Heart left ventricle (tissue), 16 donors: Measurements from ENCODE around the gene ZFP36L1. TPM values are rescaled to one million over a fixed set of nuclear protein-coding genes. Genes with fewer than 3 reads are reported as not detected.
A peak's percentile ranks its signal among the peaks of the same experiment; 100 is the strongest.

Source experiments
- ATAC-seq, 4 donors: fragments of 200-7000 bp; cut with Tn5 transposase; one replicate each; pipeline ENCODE4 v1.9.1; 2020 to 2022; ENCODE audit warnings: moderate library complexity in 4 of 4, mild to moderate bottlenecking in 3 of 4, moderate number of reproducible peaks in 1 of 4
- DNase-seq, 5 donors: peaks; one replicate each; pipeline ENCODE4 v3.0.0-alpha.2; 2020
- H3K27ac ChIP-seq, 12 donors: fragments of 200-600 bp; sonication (generic) in 4 of 12; one replicate each; pipeline versions ENCODE4 v1.5.0 to v1.8.0; 2016 to 2022; ENCODE audit warnings: mild to moderate bottlenecking in 2 of 12
- H3K27me3 ChIP-seq, 9 donors: fragments of 200-600 bp; sonication (generic) in 2 of 9; one replicate each; pipeline versions ENCODE4 v1.5.1 to v1.8.0; 2016 to 2022; ENCODE audit warnings: mild to moderate bottlenecking in 3 of 9
- H3K36me3 ChIP-seq, 9 donors: fragments of 200-600 bp; sonication (generic) in 2 of 9; one replicate each; pipeline versions ENCODE4 v1.5.0 to v1.8.0; 2018 to 2022; ENCODE audit warnings: mild to moderate bottlenecking in 2 of 9
- H3K4me1 ChIP-seq, 12 donors: fragments of 200-600 bp; sonication (generic) in 4 of 12; one replicate each; pipeline versions ENCODE4 v1.5.0 to v1.8.0; 2016 to 2022; ENCODE audit warnings: mild to moderate bottlenecking in 3 of 12
- H3K4me3 ChIP-seq, 12 donors: fragments of 200-600 bp; sonication (generic) in 4 of 12; one replicate each; pipeline versions ENCODE4 v1.5.0 to v1.8.0; 2017 to 2022; ENCODE audit warnings: mild to moderate bottlenecking in 9 of 12, moderate library complexity in 4 of 12
- H3K9me3 ChIP-seq, 12 donors: fragments of 200-600 bp; sonication (generic) in 4 of 12; one replicate each; pipeline versions ENCODE4 v1.5.0 to v1.8.0; 2016 to 2022; ENCODE audit warnings: mild to moderate bottlenecking in 1 of 12
- POLR2A ChIP-seq, 2 donors: fragments of 450-650 bp; IDR thresholded peaks; one replicate each; pipeline ENCODE4 v1.6.1; 2017; ENCODE audit warnings: antibody characterized with exemption in 2 of 2, mild to moderate bottlenecking in 2 of 2, moderate library complexity in 2 of 2
- WGBS, 4 donors: extraction: QIAGEN DNeasy Blood & Tissue Kit in 2 of 4; methylation state at CpG; one replicate each; pipeline versions ENCODE4 v1.1.5 to v1.1.7; 2013 to 2018; 5-methylcytosine and 5-hydroxymethylcytosine counted together
- intact Hi-C, 10 donors: fragments of 100-400 bp; cut with DNase I; formaldehyde crosslinking; loops; one replicate each; pipeline versions ENCODE4 v1.11.1 to v1.14.2; 2022
- long read RNA-seq, 3 donors: library from polyadenylated mRNA; unstranded; transcript quantifications; one replicate each; pipeline ENCODE4 v2.0.0, GENCODE V29; 2020 to 2021
- polyA plus RNA-seq, 2 donors: library from polyadenylated mRNA; stranded (reverse); fragments of 200-250 nt; gene quantifications; one replicate each; pipeline ENCODE4 v1.2.3, GENCODE V29; 2013
- total RNA-seq, 9 donors: library from RNA; depleted of rRNA in 2 of 9; stranded (reverse); fragments of >200 nt in 2 of 9; fragmentation: NEBNext Ultra II Directional in 3 of 9; extraction: Animal tissue kit (Norgen Biotek cat#: 25700) in 3 of 9; gene quantifications; one replicate each; pipeline versions ENCODE4 v1.1.0 to v1.2.4, GENCODE V29; 2016 to 2023
- TF ChIP-seq, protein P1 (sequence below), 12 donors: fragments of 200-600 bp; sonication (generic) in 4 of 12; IDR thresholded peaks; one replicate each; pipeline versions ENCODE4 v1.5.0 to v1.8.0; 2018 to 2022; ENCODE audit warnings: antibody characterized with exemption in 12 of 12, mild to moderate bottlenecking in 5 of 12
- donor health status: ischemic (EF 13 %, LVEDD 7.1; RV severe dilation, severe dysfunction).
- donor health status: healthy with polysubstance abuse.
- donor health status: DM: no; HTN: yes; CAD: no.
- donor health status: DM: no; HTN: no; CAD: no.
- donor health status: ischemic (EF 25% LVEDD 6.9; RV normal size, moderate dysfunction).
- donor health status: ischemic (EF 25% LVEDD 5.7; RV mildly dilated, moderate dysfunction).
- donor health status: healthy.
- donor health status: DM: yes; HTN: yes; CAD: no.
- donor health status: ischemic (EF 35%, LVEDD 5.7; RV mildly dilated, moderate dysfunction).
- donor health status: nonischemic (EF 11% LVEDD 7.7; RV severe dilation, severe dysfunction).
- donor health status: DM: yes; HTN: yes; CAD: no.
- donor health status: PGD.
- donor health status: ischemic (EF 29% LVEDD 5.4; RV normal size, mild dysfunction).
- donor health status: nonischemic (EF 23%, LVEDD 6.1; RV moderate dilation, normal function).

Gene ZFP36L1, protein sequence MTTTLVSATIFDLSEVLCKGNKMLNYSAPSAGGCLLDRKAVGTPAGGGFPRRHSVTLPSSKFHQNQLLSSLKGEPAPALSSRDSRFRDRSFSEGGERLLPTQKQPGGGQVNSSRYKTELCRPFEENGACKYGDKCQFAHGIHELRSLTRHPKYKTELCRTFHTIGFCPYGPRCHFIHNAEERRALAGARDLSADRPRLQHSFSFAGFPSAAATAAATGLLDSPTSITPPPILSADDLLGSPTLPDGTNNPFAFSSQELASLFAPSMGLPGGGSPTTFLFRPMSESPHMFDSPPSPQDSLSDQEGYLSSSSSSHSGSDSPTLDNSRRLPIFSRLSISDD
- total RNA-seq (100 to 1,000 TPM in 3 of 9 donors, 10 to 100 TPM in 6; 47.8 to 183 (median 68.9) TPM), polyA plus RNA-seq (10 to 100 TPM; 21.2 to 84.5 TPM)
- long read RNA-seq, donor 1, partial matches to known transcripts, result 0 of 10 reads
- long read RNA-seq, donor 1, other reads (novel, unspliced or antisense), result 10 of 10 reads
- long read RNA-seq, donor 2, partial matches to known transcripts, result 0 of 4 reads
- long read RNA-seq, donor 2, other reads (novel, unspliced or antisense), result 3 of 4 reads
- long read RNA-seq, donor 3, transcript ZFP36L1-202 (2 exons, 3,190 nt), result major isoform, 5 of 13 reads
- long read RNA-seq, donor 3, partial matches to known transcripts, result 0 of 13 reads
- long read RNA-seq, donor 3, other reads (novel, unspliced or antisense), result 8 of 13 reads

DNA sequence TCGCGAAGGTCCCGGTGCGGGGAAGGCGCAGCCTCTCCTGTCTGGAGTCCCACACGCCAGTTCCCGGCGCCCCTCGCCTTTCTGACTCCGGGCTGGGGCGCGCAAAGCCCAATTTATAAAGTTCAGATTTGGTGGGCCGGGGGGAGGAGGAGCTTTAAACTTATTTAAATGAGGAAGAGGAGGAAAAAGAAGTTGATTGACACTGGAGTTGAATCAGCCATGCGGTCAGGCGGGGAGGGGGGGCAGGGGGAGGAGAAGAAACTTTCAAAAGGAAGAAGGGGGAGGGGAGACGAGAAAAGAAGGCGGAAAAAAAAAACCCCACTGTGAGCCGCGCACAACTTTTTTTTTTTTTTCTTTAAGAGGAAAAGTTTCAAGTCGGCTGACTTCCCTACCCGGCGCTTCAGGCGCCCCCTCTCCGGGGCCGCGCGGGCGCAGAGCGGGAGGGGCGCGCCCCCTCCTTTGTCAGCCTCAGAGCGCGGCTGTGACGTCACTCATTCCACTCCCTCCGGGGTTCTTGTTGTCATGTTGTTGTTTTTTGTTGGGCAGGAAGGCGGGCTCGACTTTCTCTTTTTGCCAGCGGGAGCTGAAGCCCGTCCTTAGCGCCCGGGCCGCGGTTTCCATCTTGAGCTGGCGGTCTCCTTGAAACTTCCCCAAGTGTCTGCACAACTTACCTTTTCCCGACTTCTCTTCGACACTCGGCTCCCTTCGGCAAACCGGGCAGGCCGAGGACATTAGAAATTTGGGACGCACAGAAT lies at the start of gene ZFP36L1:
Gene ZFP36L1, minus strand, starts transcription at position 89 of the 755 bp plus-strand sequence. CDS start 129 bp downstream, outside the sequence.
- DNase-seq (peak; percentile 95 to 97 (median 96)), ATAC-seq (peak; percentile 63 to 78 (median 66))
- H3K9me3 ChIP-seq, result no peaks in the 10 kb centered on the region
- peaks cover 0 to 33% (median 18%) of the 10 kb centered on the region in 12 donors for H3K4me1 ChIP-seq
- intact Hi-C loops, result loop anchor here in 9 of 10 donors (2.0 to 10.0 kb wide), 9 partner anchors 111 to 546 kb away; no protein-coding TSS in a partner anchor
- WGBS, 4 donors, result 0 to 1% (median 1%) methylated on average over 51 of the region's 51 CpGs
- H3K36me3 ChIP-seq, result peaks cover 0 to 38% (median 21%) of the 10 kb centered on the region in 9 donors
- H3K27me3 ChIP-seq, result no peaks in the 10 kb centered on the region
- TF ChIP-seq, protein P1, sequence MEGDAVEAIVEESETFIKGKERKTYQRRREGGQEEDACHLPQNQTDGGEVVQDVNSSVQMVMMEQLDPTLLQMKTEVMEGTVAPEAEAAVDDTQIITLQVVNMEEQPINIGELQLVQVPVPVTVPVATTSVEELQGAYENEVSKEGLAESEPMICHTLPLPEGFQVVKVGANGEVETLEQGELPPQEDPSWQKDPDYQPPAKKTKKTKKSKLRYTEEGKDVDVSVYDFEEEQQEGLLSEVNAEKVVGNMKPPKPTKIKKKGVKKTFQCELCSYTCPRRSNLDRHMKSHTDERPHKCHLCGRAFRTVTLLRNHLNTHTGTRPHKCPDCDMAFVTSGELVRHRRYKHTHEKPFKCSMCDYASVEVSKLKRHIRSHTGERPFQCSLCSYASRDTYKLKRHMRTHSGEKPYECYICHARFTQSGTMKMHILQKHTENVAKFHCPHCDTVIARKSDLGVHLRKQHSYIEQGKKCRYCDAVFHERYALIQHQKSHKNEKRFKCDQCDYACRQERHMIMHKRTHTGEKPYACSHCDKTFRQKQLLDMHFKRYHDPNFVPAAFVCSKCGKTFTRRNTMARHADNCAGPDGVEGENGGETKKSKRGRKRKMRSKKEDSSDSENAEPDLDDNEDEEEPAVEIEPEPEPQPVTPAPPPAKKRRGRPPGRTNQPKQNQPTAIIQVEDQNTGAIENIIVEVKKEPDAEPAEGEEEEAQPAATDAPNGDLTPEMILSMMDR (IDR thresholded peaks at IDR 0.05), result peak in 1 of 12 donors; percentile 16
- TF ChIP-seq POLR2A (IDR thresholded peaks at IDR 0.05), result peak; percentile 91 to 100
- peak within 1 kb of the TSS; percentile 98 to 100 (median 99) for H3K27ac ChIP-seq
- H3K4me3 ChIP-seq, result peak within 1 kb of the TSS; percentile 60 to 94 (median 84)

DNA sequence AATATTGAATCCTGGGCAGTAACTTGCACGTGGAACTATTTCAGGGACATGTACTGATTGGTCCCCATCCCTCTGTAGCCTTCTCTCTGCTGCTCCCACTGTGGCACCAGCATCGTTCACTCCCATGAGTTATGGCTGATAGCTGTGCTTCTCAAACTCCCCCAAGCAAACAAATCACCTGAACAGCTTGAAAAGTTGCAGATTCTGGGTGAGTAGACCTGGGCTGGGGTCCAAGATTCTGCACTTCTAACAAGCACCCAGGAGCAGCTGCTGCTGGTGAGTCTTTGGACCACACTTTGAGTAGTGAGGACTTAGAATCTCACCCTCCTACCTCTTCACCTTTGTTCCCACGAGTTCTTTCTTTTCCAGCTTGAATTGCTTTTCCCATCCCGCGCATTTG lies 49.4 kb upstream of the ZFP36L1 start:
- H3K4me1 ChIP-seq, result peaks cover 0 to 13% (median 5%) of the 10 kb centered on the region in 12 donors
- intact Hi-C loops, result loop anchor here in 5 of 10 donors (5.0 to 10.0 kb wide), 5 partner anchors 900 to 1007 kb away; no protein-coding TSS in a partner anchor
- H3K9me3 ChIP-seq, result peaks cover 0 to 8% (median 0%) of the 10 kb centered on the region in 12 donors
- TF ChIP-seq, protein P1 (IDR thresholded peaks at IDR 0.05), result no peak
- TF ChIP-seq POLR2A (IDR thresholded peaks at IDR 0.05), result no peak
- DNase-seq (no peak), ATAC-seq (no peak)
- no peak overlapping the region for H3K4me3 ChIP-seq
- H3K36me3 ChIP-seq, result no peaks in the 10 kb centered on the region
- WGBS, 4 donors, result 82 to 94% (median 89%) methylated on average over 5 of the region's 5 CpGs
- peak overlapping the region in 1 of 12 donors; percentile 74 for H3K27ac ChIP-seq
- H3K27me3 ChIP-seq, result no peaks in the 10 kb centered on the region

DNA sequence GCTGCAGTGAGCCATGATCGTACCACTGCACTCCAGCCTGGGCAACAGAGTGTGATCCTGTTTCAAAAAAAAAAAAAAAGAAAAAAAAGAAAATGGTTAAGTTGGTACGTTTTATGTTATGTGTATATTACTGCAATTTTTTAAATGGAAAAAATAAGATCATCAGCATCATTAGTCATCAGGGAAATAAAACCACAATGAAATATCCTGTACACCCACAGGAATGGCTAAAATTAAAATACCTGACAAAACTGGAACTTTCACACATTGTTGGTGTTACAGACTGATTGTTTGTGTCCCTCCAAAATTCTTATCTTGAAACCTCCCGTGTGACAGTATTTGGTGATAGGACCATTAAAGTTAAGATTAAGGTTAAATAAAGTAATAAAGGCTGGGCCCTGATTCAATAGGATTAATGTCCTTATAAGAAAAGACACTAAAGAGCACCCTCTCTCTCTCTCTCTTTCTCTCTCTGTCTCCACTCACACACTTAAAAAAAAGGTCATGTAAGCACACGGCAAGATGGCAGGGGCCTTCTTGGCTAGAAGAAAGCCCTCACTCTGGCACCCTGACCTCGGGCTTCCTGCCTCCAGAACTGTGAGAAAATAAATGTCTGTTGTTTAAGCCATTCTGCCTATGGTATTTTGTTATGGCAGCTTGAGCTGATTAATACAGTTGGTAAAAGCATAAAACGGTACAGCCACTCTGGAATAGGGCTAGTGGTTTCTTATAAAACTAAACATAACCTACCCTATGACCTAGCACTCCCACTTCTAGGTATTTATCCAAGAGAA lies 48.3 kb upstream of the ZFP36L1 start:
- intact Hi-C loops, result loop anchor here in 5 of 10 donors (5.0 to 10.0 kb wide), 5 partner anchors 899 to 1006 kb away; no protein-coding TSS in a partner anchor
- no peak overlapping the region for H3K4me3 ChIP-seq
- no peak for ATAC-seq
- H3K27ac ChIP-seq, result peak overlapping the region in 5 of 12 donors; percentile 4 to 56 (median 24)
- peaks cover 0 to 19% (median 7%) of the 10 kb centered on the region in 12 donors for H3K9me3 ChIP-seq
- peaks cover 0 to 13% (median 5%) of the 10 kb centered on the region in 12 donors for H3K4me1 ChIP-seq
- H3K27me3 ChIP-seq, result no peaks in the 10 kb centered on the region
- peaks cover 0 to 1% (median 0%) of the 10 kb centered on the region in 9 donors for H3K36me3 ChIP-seq
- no peak for TF ChIP-seq POLR2A (IDR thresholded peaks at IDR 0.05)
- TF ChIP-seq, protein P1 (IDR thresholded peaks at IDR 0.05), result no peak
- no peak for DNase-seq
- WGBS, 4 donors, result 58 to 69% (median 65%) methylated on average over 6 of the region's 6 CpGs
